GM12872 (cell line): Measurements from ENCODE around the gene HLA-DRB1.

Experiments
- CTCF ChIP-seq: IDR thresholded peaks from 3 replicates; pipeline ENCODE4 v1.5.1; 2011; ENCODE audit warnings: low read depth, mild to moderate bottlenecking, low read length, moderate library complexity; ENCODE audit not compliant: insufficient read depth

HLA-DRB1 gene

GRCh38 chr6:32589596-32590449 lies at the start of gene HLA-DRB1:
Gene HLA-DRB1 (minus strand): TSS chr6:32589848. CDS start chr6:32589742, 106 bp downstream.
- TF ChIP-seq CTCF: no peak

GRCh38 chr6:32638532-32639219 lies 49.0 kb upstream of the HLA-DRB1 start:
- no peak for TF ChIP-seq CTCF

- TF ChIP-seq CTCF: no peak
These were observed 48.2 kb upstream of the HLA-DRB1 start for GRCh38 chr6:32637883-32638282.

- TF ChIP-seq CTCF: no peak
These were observed 47.7 kb upstream of the HLA-DRB1 start, which contains the start of gene HLA-DQA1 for GRCh38 chr6:32637219-32637880. Gene HLA-DQA1 (plus strand): TSS chr6:32637406. CDS start chr6:32637459, 53 bp downstream.

GRCh38 chr6:32635526-32636123 lies 46.0 kb upstream of the HLA-DRB1 start:
- no peak for TF ChIP-seq CTCF

- no peak for TF ChIP-seq CTCF
These were observed 38.2 kb upstream of the HLA-DRB1 start for GRCh38 chr6:32627831-32628230.

- no peak for TF ChIP-seq CTCF
These were observed 37.6 kb upstream of the HLA-DRB1 start for GRCh38 chr6:32627249-32627648.
